Activated CD8-positive, alpha-beta memory T cell treated with anti-CD3 and anti-CD28 coated beads for 4 hours (primary cell): Measurements from ENCODE around the gene HECTD4.
"Not testable (repeated sequence)": the region's sequence is repeated elsewhere in the genome, so short reads cannot be mapped to it uniquely, and the experiment has no call there.

Experiments
- DNase-seq, 2 donors: peaks; one replicate each; pipeline ENCODE4 v3.0.0-alpha.2; 2020; ENCODE audit warnings: low read depth in 2 of 2

HECTD4 gene

GRCh38 chr12:112406519-112407488, 24.6 kb upstream of the HECTD4 start:
- no peak for DNase-seq

- DNase-seq = no peak
Measured at GRCh38 chr12:112401903-112402498, 19.8 kb upstream of the HECTD4 start.

GRCh38 chr12:112401054-112401453, 18.8 kb upstream of the HECTD4 start:
- no peak for DNase-seq

- no peak for DNase-seq
Measured at GRCh38 chr12:112393328-112393727, 11.1 kb upstream of the HECTD4 start.

GRCh38 chr12:112389922-112390654, 7.9 kb upstream of the HECTD4 start:
- DNase-seq = not testable (repeated sequence)

DNA sequence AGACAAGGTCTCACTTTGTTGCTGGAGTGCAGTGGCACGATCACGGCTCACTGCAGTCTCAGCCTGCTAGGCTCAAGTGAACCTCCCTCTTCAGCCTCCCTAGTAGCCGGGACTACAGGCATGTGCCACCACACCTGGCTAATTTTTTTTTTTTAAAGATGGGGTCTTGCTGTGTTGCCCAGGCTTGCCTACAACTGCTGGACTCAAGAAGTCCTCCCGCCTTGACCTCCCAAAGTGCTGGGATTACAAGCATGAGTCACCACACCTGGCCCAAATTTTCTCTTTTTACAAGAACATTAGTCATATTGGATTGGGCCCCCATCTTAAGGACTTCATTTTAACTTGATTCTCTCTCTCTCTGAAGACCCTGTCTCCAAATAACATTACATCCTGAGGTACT, 7.0 kb upstream of the HECTD4 start:
- DNase-seq = no peak

GRCh38 chr12:112386726-112387125, 4.5 kb upstream of the HECTD4 start:
- DNase-seq = no peak

DNA sequence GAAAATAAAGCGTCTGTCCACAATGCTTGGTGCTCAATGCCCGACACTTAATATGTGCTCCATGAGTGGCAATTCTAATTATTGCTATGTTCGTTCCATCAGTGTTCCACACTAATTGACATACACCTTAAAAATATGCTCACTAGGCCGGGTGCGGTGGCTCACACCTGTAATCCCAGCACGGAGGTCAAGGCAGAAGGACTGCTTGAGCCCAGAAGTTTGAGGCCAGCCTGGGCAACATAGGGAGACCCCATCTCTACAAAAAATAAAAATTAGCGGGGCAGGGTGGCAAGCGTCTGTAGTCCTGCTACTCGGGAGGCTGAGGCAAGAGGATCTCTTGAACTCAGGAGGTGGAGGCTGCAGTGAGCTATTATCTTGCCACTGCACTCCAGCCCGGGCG, 635 bp upstream of the HECTD4 start:
- DNase-seq = no peak

- DNase-seq = no peak
Measured at GRCh38 chr12:112381406-112381882, 787 bp downstream of the HECTD4 start.

DNA sequence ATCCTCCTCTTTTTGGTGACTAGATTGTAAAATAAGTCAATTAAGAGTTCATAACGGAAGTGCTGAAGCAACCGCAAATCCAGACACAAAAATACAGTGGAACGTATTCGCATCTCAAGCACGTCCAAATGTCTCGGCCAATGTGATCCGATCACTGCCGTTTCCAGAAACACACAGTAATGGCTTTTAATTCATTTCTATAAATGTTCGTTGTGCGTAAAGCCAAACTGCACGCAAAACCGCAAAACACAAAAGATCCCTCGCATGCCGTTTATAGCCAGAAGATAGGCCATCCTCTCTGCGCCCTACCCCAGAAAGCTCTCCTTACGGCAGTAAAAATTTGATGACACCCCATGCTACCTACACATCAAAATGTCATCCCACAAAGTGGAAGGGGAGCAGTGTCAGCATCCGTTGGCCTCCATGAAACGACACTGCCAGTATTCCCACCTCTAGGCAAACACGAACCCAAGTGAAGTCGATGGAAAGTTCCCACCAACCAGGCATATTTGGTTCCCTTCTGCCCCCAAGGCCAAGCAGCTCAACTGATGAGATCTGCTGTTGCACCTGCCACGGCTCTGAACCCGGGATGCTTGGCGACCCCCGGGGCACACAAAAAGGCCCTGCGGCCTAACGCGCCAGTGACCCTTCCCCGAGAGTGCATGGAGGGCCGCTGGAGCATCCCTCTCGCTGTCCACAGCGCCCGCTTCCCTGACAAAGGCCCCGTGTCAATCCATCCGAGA, 1.4 kb downstream of the HECTD4 start:
- DNase-seq = no peak

DNA sequence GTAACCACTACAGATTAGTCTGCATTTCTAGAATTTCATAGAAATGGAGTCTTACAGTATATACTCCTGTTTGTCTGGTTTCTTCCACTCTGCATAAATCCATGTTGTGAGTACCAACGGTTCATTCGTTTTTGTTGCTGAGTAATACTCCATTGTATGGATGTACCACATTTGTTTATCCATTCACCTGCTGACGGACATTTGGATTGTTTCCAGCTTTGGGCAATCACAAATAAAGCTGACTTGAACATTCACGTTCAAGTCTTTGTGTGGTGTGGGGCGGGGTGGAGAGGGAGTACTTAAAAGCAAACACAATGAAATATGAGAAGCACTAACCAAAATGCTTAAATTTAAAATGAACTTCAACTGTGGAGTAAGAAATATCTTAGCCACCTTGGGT, 7.1 kb downstream of the HECTD4 start:
- DNase-seq = no peak

- no peak for DNase-seq
Measured at GRCh38 chr12:112374166-112374740, 8.0 kb downstream of the HECTD4 start.

DNA sequence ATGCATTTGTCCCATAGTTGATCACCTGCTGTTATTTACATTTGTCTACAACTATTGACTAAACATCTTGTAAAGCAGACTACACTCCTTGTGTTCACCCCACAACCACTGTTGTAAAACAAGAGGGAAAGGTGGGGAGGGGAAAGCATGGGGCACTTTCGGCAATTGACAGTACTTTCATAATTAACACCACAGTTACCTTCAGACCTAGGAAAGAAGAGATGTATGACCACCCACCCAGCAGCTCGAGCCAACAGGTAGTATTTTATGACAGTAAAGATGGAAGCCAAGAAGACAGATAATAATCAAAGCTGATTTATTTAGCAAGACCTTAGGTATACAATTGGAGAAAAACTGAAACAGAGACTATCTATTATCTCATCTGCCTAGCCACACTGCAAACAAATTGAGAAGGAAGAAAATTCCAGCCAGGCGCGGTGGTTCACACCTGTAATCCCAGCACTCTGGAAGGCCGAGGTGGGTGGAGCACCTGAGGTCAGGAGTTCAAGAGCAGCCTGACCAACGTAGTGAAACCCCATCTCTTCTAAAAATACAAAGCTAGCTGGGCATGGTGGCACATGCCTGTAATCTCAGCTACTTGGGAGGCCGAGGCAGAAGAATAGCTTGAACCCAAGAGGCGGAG, 11.2 kb downstream of the HECTD4 start:
- DNase-seq = no peak

DNA sequence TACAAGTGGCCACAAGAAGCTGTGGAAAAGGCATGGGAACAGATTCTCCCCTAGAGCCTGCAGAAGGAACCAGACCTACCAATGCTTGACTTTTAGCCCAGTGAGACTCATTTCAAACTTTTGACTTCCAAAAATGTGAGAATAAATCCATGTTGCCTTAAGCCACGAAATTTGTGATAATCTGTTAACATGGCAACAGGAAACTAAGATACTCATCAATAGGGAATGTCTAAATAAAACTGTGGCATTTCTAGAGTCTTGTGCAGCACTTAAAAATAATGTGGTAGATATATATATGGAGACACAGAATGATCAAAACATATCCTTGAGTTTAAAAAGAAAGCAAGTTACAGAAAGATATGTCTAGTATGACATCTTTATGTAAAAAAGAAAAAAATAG, 12.0 kb downstream of the HECTD4 start:
- DNase-seq = no peak

GRCh38 chr12:112368856-112369255, 13.4 kb downstream of the HECTD4 start:
- no peak for DNase-seq

DNA sequence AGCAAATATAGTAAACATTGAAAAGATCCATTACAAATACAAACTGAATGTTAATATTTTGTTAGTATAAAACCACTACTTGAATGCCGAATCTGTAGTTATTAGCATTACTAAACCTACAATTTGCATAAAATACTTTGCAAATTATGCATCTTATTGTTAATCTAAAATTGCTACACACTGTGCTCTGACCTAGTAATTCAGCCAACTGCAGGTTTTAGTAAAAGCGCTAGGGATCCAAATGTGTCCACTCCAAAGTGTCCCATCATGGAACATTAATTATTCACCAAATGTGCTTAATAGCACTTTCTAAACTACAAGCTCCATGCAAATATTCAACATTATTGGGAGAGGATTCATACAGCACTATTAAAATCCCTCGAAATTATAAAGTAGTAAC, 14.3 kb downstream of the HECTD4 start:
- no peak for DNase-seq

- DNase-seq = no peak
Measured at GRCh38 chr12:112362310-112362709, 19.9 kb downstream of the HECTD4 start.

DNA sequence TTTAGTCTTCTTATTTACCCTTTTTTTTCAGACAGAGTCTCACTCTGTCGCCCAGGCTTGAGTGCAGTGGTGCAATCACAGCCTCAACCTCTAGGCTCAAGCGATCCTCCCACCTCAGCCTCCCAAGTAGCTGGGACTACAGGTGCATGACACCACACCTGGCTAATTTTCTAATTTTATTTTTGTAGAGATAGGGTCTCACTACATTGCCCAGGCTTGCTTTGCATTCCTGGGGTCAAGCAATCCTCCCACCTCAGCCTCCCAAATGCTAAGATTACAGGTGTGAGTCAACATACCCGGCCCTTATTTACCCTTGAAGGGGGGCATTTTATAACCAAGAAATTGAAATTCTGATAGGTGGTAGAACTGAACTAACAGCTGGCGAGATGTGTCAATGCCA, 21.0 kb downstream of the HECTD4 start:
- no peak for DNase-seq

GRCh38 chr12:112359290-112359689, 22.9 kb downstream of the HECTD4 start:
- no peak for DNase-seq

DNA sequence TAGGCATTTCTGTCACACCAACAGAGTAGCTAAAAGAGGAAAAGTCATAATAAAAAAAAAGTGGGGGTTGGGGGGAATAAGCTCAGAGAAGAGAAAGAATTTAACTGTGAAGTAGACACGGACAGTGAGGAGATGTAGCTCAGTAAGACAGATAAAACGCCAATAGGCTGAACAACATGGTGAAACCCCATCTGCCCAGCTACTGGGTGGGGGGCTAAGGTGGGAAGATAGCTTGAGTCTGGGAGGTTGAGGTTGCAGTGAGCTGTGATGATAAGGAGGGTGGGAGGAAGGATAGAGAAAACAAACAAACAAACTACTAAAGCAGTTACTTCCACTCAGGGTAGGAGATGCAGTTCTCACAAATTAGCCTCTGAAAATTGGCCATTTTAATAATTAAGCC, 25.0 kb downstream of the HECTD4 start:
- no peak for DNase-seq

DNA sequence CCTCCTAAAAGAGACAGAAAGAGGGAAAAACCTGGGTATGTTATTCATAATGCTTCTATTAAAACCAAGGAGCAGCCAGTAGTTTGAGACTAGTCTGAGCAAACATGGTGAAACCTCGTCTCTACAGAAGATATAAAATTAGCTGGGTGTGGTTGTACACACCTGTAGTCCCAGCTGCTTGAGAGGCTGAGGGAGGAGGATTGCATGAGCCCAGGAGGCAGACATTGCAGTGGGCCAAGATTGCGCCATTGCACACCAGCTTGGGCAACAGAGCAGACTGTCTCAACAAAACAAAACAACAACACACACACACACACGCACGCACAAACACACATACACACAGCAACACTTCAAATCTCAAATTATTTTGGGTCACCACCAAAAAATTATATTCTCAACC, 27.8 kb downstream of the HECTD4 start:
- DNase-seq = no peak
